K562 (cell line): Measurements from ENCODE around the gene CMIP. TPM values are rescaled to one million over a fixed set of nuclear protein-coding genes. Genes with fewer than 3 reads are reported as not detected.

ENCODE experiments used
- ATAC-seq: fragments of 200-7000 bp; cut with Tn5 transposase; 3 replicates; pipeline ENCODE4 v1.9.1; 2020; ENCODE audit warnings: moderate library complexity
- BruUV-seq: library from RNA; stranded (reverse); fragments of 400-500 nt; replicated peaks from 2 replicates; lab custom pipeline; 2021; lab: Mats Ljungman, UMichigan
- CTCF ChIA-PET: fragments of 300-600 bp; formaldehyde crosslinking; extraction: SDS; loops from one replicate; lab custom pipeline; 2021; ENCODE audit warnings: low intra/inter-chr PET ratio; lab: Yijun Ruan, JAX
- POLR2A ChIA-PET: fragments of 300-600, 350-650 bp; sonication (Branson Sonifier 250); formaldehyde crosslinking; extraction: SDS; loops from one replicate; lab custom pipeline; 2021; ENCODE audit warnings: antibody characterized with exemption, inconsistent platforms; lab: Yijun Ruan, JAX
- DNase-seq, 4 experiments: peaks; one replicate each; pipeline versions ENCODE4 v3.0.0 to v3.0.0-alpha.2; 2011 to 2018; ENCODE audit warnings: low spot score in 3 of 4, mixed read lengths in 3 of 4; ENCODE audit errors: extremely low read depth in 1 of 4
- FAIRE-seq: peaks from 2 replicates; lab custom pipeline; 2011; peaks lifted over from hg19 to GRCh38; lab: Jason Lieb, UNC
- H2AFZ ChIP-seq: 2 replicates; pipeline ENCODE4 v1.6.0; 2011; ENCODE audit warnings: low read depth, low read length, control low read depth, inconsistent platforms
- H3K27ac ChIP-seq: fragments of 200-600 bp; 3 replicates; pipeline ENCODE4 v1.8.0; 2011; ENCODE audit warnings: low read depth, mild to moderate bottlenecking, control low read depth, inconsistent platforms, low read length, moderate library complexity, mixed read lengths; ENCODE audit errors: extremely low read depth
- H3K27me3 ChIP-seq, 2 experiments: fragments of 300-600 bp in 1 of 2; 2 replicates in 1 of 2; 3 replicates in 1 of 2; pipeline versions ENCODE4 v1.6.0 to v1.8.0; 2011; ENCODE audit warnings: inconsistent platforms in 2 of 2, low read length in 2 of 2, mild to moderate bottlenecking in 1 of 2, mixed read lengths in 1 of 2, moderate library complexity in 1 of 2; ENCODE audit not compliant: control insufficient read depth in 2 of 2, insufficient read depth in 2 of 2
- H3K36me3 ChIP-seq: fragments of 300-600 bp; 3 replicates; pipeline ENCODE4 v1.8.0; 2011; ENCODE audit warnings: mild to moderate bottlenecking, low read length, inconsistent platforms; ENCODE audit not compliant: control insufficient read depth, insufficient read depth
- H3K4me1 ChIP-seq, 2 experiments: fragments of 200-600 bp in 1 of 2; replicated peaks in 1 of 2; 2 replicates in 1 of 2; 3 replicates in 1 of 2; pipeline versions ENCODE4 v1.5.1 to v1.8.0; 2011; ENCODE audit warnings: inconsistent platforms in 2 of 2, low read length in 2 of 2, mild to moderate bottlenecking in 1 of 2, mixed read lengths in 1 of 2, moderate library complexity in 1 of 2; ENCODE audit not compliant: control insufficient read depth in 2 of 2, insufficient read depth in 2 of 2
- H3K4me2 ChIP-seq: 2 replicates; pipeline ENCODE4 v1.6.1; 2011; ENCODE audit warnings: low read length, control low read depth, inconsistent platforms, mixed read lengths; ENCODE audit not compliant: insufficient read depth
- H3K4me3 ChIP-seq: fragments of 200-600 bp; sonication (generic), shearing (Covaris generic); 2 replicates; pipeline ENCODE4 v1.5.1; 2016; ENCODE audit warnings: control low read depth, inconsistent platforms
- H3K79me2 ChIP-seq: fragments of 200-600 bp; 3 replicates; pipeline ENCODE4 v1.8.0; 2011; ENCODE audit warnings: low read length, inconsistent platforms; ENCODE audit not compliant: control insufficient read depth, insufficient read depth
- H3K9ac ChIP-seq, 2 experiments: 2 replicates each; pipeline versions ENCODE4 v1.6.0 to v1.6.1; 2011; ENCODE audit warnings: low read depth in 2 of 2, low read length in 2 of 2, control low read depth in 1 of 2, inconsistent platforms in 1 of 2, mild to moderate bottlenecking in 1 of 2, mixed read lengths in 1 of 2; ENCODE audit not compliant: insufficient read depth in 1 of 2
- H3K9me1 ChIP-seq: one replicate; pipeline ENCODE4 v1.6.0; 2011; ENCODE audit warnings: inconsistent platforms, mild to moderate bottlenecking, low read length, moderate library complexity; ENCODE audit not compliant: control insufficient read depth, insufficient read depth
- H3K9me3 ChIP-seq: replicated peaks from 2 replicates; pipeline ENCODE4 v1.5.1; 2011; ENCODE audit warnings: low read depth, low read length, inconsistent platforms; ENCODE audit not compliant: control insufficient read depth, insufficient read depth
- H4K20me1 ChIP-seq: replicated peaks from 2 replicates; pipeline ENCODE4 v1.6.1; 2011; ENCODE audit warnings: low read length, inconsistent platforms, mixed read lengths; ENCODE audit not compliant: control insufficient read depth, insufficient read depth
- DDX20 ChIP-seq: fragments of 450-650 bp; IDR thresholded peaks from 2 replicates; pipeline ENCODE4 v1.6.1; 2016; ENCODE audit warnings: missing genetic modification characterization, low read depth, mild to moderate bottlenecking, missing compliant biosample characterization, moderate library complexity
- NKRF ChIP-seq: fragments of 450-650 bp; IDR thresholded peaks from 2 replicates; pipeline ENCODE4 v1.6.1; 2016; ENCODE audit warnings: borderline replicate concordance
- TBP ChIP-seq: optimal IDR thresholded peaks from 2 replicates; pipeline ENCODE3; 2011; ENCODE audit warnings: low read depth, low read length, improper control_type of control experiment
- TEAD1 ChIP-seq, 2 experiments: fragments of 450-650 bp in 1 of 2; sonication (generic) in 1 of 2; formaldehyde crosslinking; IDR thresholded peaks; 2 replicates each; pipeline versions ENCODE4 v1.4.0 to v1.8.0; 2020 to 2022; ENCODE audit warnings: mild to moderate bottlenecking in 2 of 2, missing genetic modification reagents in 1 of 2
- ZBTB12 ChIP-seq: fragments of 250-450 bp; sonication (Bioruptor Pico); IDR thresholded peaks from 2 replicates; pipeline ENCODE4 v1.4.0; 2020
- ZNF57 ChIP-seq: fragments of 450-650 bp; formaldehyde crosslinking; IDR thresholded peaks from 2 replicates; pipeline ENCODE4 v1.4.0; 2020; ENCODE audit warnings: mild to moderate bottlenecking, moderate library complexity
- ZNF717 ChIP-seq: fragments of 250-450 bp; sonication (Bioruptor Pico); IDR thresholded peaks from 2 replicates; pipeline ENCODE4 v1.5.0; 2021
- WGBS: fragments of 100-300 bp; shearing (Covaris generic); methylation state at CpG from one replicate; pipeline ENCODE4 v1.1.6; 2016; ENCODE audit warnings: low coverage, mixed read lengths; ENCODE audit not compliant: insufficient coverage; ENCODE audit errors: missing lambda C conversion rate; 5-methylcytosine and 5-hydroxymethylcytosine counted together
- in situ Hi-C: fragments of 300-500 bp; cut with MboI; formaldehyde crosslinking; loops from 4 replicates; pipeline ENCODE4 v1.15.0; 2018; ENCODE audit warnings: inconsistent platforms, mixed read lengths
- intact Hi-C: fragments of 100-400 bp; cut with micrococcal nuclease; formaldehyde crosslinking; loops from 2 replicates; pipeline ENCODE4 v1.14.2; 2022
- polyA plus RNA-seq, 8 experiments: library from polyadenylated mRNA; depleted of rRNA in 4 of 8; stranded (reverse) in 5 of 8; unstranded in 3 of 8; fragments of >200 nt; fragmentation: Nextera tagmentation in 2 of 8; fragmentation: Illumina TruSeq in 1 of 8; extraction: Ambion mirVana in 2 of 8; extraction: Trizol in 1 of 8; gene quantifications; 2 replicates each; pipeline versions ENCODE4 v1.2.1 to v1.2.3, GENCODE V29; 2011 to 2014; ENCODE audit warnings: inconsistent platforms in 1 of 8, missing spikeins in 1 of 8
- total RNA-seq, 7 experiments: library from RNA; depleted of rRNA in 6 of 7; stranded (reverse); fragments of >200 nt in 6 of 7; fragmentation: Illumina TruSeq in 2 of 7; extraction: Trizol in 2 of 7; gene quantifications; 2 replicates each; pipeline versions ENCODE4 v1.2.1 to v1.2.3, GENCODE V29; 2011 to 2021; ENCODE audit warnings: low replicate concordance in 1 of 7

The CMIP gene
- total and polyA plus RNA-seq, 9 of the 15 experiments (the other 6 are each of a cell fraction or from before 2014, with no cell fraction given): 0.94 to 82.5 (median 10.3) TPM

GRCh38 chr16:81694494-81695280, 250.1 kb downstream of the CMIP start:
- no peak for TF ChIP-seq TEAD1 (CRISPR knock-in tag; IDR thresholded peaks at IDR 0.05)
- TF ChIP-seq ZNF57 (CRISPR knock-in tag): no peak
- TF ChIP-seq ZBTB12 (CRISPR knock-in tag): no peak
- TF ChIP-seq TBP: no peak
- TF ChIP-seq ZNF717 (CRISPR knock-in tag): no peak
- TF ChIP-seq NKRF: no peak
- no peak for TF ChIP-seq DDX20
- DNase-seq: no peak
- Histone ChIP-seq H3K79me2 (no peaks in the 10 kb centered on the region), H3K4me1 (peaks cover 2 to 18% of the 10 kb centered on the region in 2 experiments; a peak in 4 of 5 replicates), H3K4me2 (no peak overlapping the region), H3K9me3 (no peaks in the 10 kb centered on the region), H2AFZ (no peak overlapping the region), H3K9ac (no peak overlapping the region), H3K36me3 (peaks cover 71% of the 10 kb centered on the region), H3K9me1 (no peaks in the 10 kb centered on the region), H3K27ac (no peak overlapping the region), H3K4me3 (no peak overlapping the region), H3K27me3 (no peaks in the 10 kb centered on the region), H4K20me1 (no peaks in the 10 kb centered on the region)
- BruUV-seq: no TSS peak
- FAIRE-seq: no peak
- ChIA-PET CTCF (interaction anchor here (0.9 kb wide), 1 partner anchor 291 kb away, joined by 3 read pairs; no protein-coding TSS in a partner anchor), POLR2A (interaction anchor here (0.6 to 1.2 kb wide), 5 partner anchors 12 to 479 kb away, joined by 3 read pairs; no protein-coding TSS in a partner anchor)
- intact Hi-C loops (loop anchor here (10.0 kb wide), 1 partner anchor 200 kb away; no protein-coding TSS in a partner anchor), in situ Hi-C loops (loop anchor here (5.0 kb wide), 1 partner anchor 72 kb away; no protein-coding TSS in a partner anchor)
- ATAC-seq: no peak
- 80% methylated on average over 14 of the region's 14 CpGs for WGBS
